H9 (cell line): ENCODE data around the gene DNAH8. TPM values are rescaled to one million over a fixed set of nuclear protein-coding genes. Genes with fewer than 3 reads are reported as not detected.

ENCODE experiments used
- DNase-seq: peaks from one replicate; pipeline ENCODE4 v3.0.0-alpha.2; 2017
- H2AFZ ChIP-seq: one replicate; pipeline ENCODE4 v1.6.1; 2013; ENCODE audit warnings: mild to moderate bottlenecking, low read length, control low read depth, moderate library complexity
- H2AK5ac ChIP-seq: 2 replicates; pipeline ENCODE4 v1.6.1; 2013; ENCODE audit warnings: low read length, control low read depth, mixed read lengths; ENCODE audit not compliant: insufficient read length
- H2BK120ac ChIP-seq: one replicate; pipeline ENCODE4 v1.6.1; 2013; ENCODE audit warnings: low read depth, mild to moderate bottlenecking, low read length, control low read depth, inconsistent platforms; ENCODE audit not compliant: poor library complexity, severe bottlenecking
- H2BK12ac ChIP-seq: 2 replicates; pipeline ENCODE4 v1.6.1; 2013; ENCODE audit warnings: low read length, control low read depth, mixed read lengths, low read depth; ENCODE audit not compliant: insufficient read length
- H2BK15ac ChIP-seq: 2 replicates; pipeline ENCODE4 v1.6.1; 2013; ENCODE audit warnings: low read depth, low read length, control low read depth
- H2BK20ac ChIP-seq: one replicate; pipeline ENCODE4 v1.6.1; 2013; ENCODE audit warnings: low read depth, mild to moderate bottlenecking, low read length, control low read depth, inconsistent platforms; ENCODE audit not compliant: poor library complexity, severe bottlenecking
- H2BK5ac ChIP-seq: 2 replicates; pipeline ENCODE4 v1.6.1; 2013; ENCODE audit warnings: low read length, control low read depth, mixed read lengths; ENCODE audit not compliant: insufficient read length
- H3K14ac ChIP-seq: 2 replicates; pipeline ENCODE4 v1.6.1; 2013; ENCODE audit warnings: low read length, control low read depth; ENCODE audit not compliant: insufficient read depth
- H3K18ac ChIP-seq: 2 replicates; pipeline ENCODE4 v1.6.1; 2013; ENCODE audit warnings: low read depth, mild to moderate bottlenecking, mixed read lengths, low read length, control low read depth; ENCODE audit not compliant: insufficient read length
- H3K23ac ChIP-seq: 2 replicates; pipeline ENCODE4 v1.6.1; 2013; ENCODE audit warnings: low read length, control low read depth, mixed read lengths, low read depth; ENCODE audit not compliant: insufficient read length
- H3K23me2 ChIP-seq: 2 replicates; pipeline ENCODE4 v1.6.1; 2013; ENCODE audit warnings: low read depth, mild to moderate bottlenecking, mixed read lengths, low read length, control low read depth; ENCODE audit not compliant: insufficient read length, poor library complexity, severe bottlenecking
- H3K27ac ChIP-seq: 2 replicates; pipeline ENCODE4 v1.5.1; 2013; ENCODE audit warnings: low read length, control low read depth, mixed read lengths, low read depth; ENCODE audit not compliant: insufficient read length
- H3K27me3 ChIP-seq: 2 replicates; pipeline ENCODE4 v1.6.1; 2013; ENCODE audit warnings: low read length, control low read depth, inconsistent platforms; ENCODE audit not compliant: insufficient read depth
- H3K4ac ChIP-seq: 2 replicates; pipeline ENCODE4 v1.6.1; 2013; ENCODE audit warnings: low read depth, mild to moderate bottlenecking, control low read depth, inconsistent platforms, low read length, moderate library complexity
- H3K4me1 ChIP-seq: 2 replicates; pipeline ENCODE4 v1.6.1; 2013; ENCODE audit warnings: low read length, control low read depth, inconsistent platforms; ENCODE audit not compliant: insufficient read depth
- H3K4me2 ChIP-seq: 2 replicates; pipeline ENCODE4 v1.6.1; 2013; ENCODE audit warnings: low read length, control low read depth, mixed read lengths; ENCODE audit not compliant: insufficient read length, insufficient read depth
- H3K56ac ChIP-seq: 2 replicates; pipeline ENCODE4 v1.6.1; 2013; ENCODE audit warnings: low read depth, mild to moderate bottlenecking, mixed read lengths, low read length, control low read depth; ENCODE audit not compliant: insufficient read length
- H3K79me1 ChIP-seq: 2 replicates; pipeline ENCODE4 v1.6.1; 2013; ENCODE audit warnings: low read depth, mild to moderate bottlenecking, moderate library complexity, low read length, control low read depth, inconsistent platforms; ENCODE audit not compliant: insufficient read depth, poor library complexity, severe bottlenecking
- H3K79me2 ChIP-seq: 2 replicates; pipeline ENCODE4 v1.6.1; 2013; ENCODE audit warnings: low read length, control low read depth, inconsistent platforms; ENCODE audit not compliant: insufficient read depth
- H3K9ac ChIP-seq: 2 replicates; pipeline ENCODE4 v1.6.1; 2013; ENCODE audit warnings: low read length, control low read depth, mixed read lengths; ENCODE audit not compliant: insufficient read length; ENCODE audit errors: extremely low read depth
- H3K9me3 ChIP-seq: one replicate; pipeline ENCODE4 v1.6.1; 2013; ENCODE audit warnings: low read depth, low read length, inconsistent platforms; ENCODE audit not compliant: control insufficient read depth
- H3T11ph ChIP-seq: one replicate; pipeline ENCODE4 v1.6.1; 2013; ENCODE audit warnings: mild to moderate bottlenecking, low read length, control low read depth, inconsistent platforms
- H4K20me1 ChIP-seq: one replicate; pipeline ENCODE4 v1.6.1; 2013; ENCODE audit not compliant: control insufficient read depth, insufficient read length, insufficient read depth
- H4K5ac ChIP-seq: 2 replicates; pipeline ENCODE4 v1.6.1; 2013; ENCODE audit warnings: low read depth, mild to moderate bottlenecking, mixed read lengths, low read length, control low read depth; ENCODE audit not compliant: insufficient read length
- H4K8ac ChIP-seq: replicated peaks from 2 replicates; pipeline ENCODE4 v1.6.1; 2013; ENCODE audit warnings: low read length, control low read depth, mixed read lengths, low read depth; ENCODE audit not compliant: insufficient read length
- H4K91ac ChIP-seq: 2 replicates; pipeline ENCODE4 v1.6.1; 2013; ENCODE audit warnings: low read depth, mild to moderate bottlenecking, moderate library complexity, mixed read lengths, low read length, control low read depth; ENCODE audit not compliant: insufficient read length
- H3K27ac Mint-ChIP-seq, 3 experiments: 2 replicates in 2 of 3; 3 replicates in 1 of 3; pipeline ENCODE4 v1.8.0; 2020 to 2021; ENCODE audit warnings: mixed read lengths in 3 of 3, mild to moderate bottlenecking in 1 of 3, moderate library complexity in 1 of 3
- H3K27me3 Mint-ChIP-seq: 2 replicates; pipeline ENCODE4 v1.8.0; 2021; ENCODE audit warnings: low read depth, mild to moderate bottlenecking, moderate library complexity, mixed read lengths
- H3K36me3 Mint-ChIP-seq, 3 experiments: 2 replicates in 2 of 3; 3 replicates in 1 of 3; pipeline ENCODE4 v1.8.0; 2020 to 2021; ENCODE audit warnings: low read depth in 3 of 3, mixed read lengths in 3 of 3; ENCODE audit not compliant: insufficient read depth in 1 of 3
- H3K4me1 Mint-ChIP-seq, 2 experiments: 2 replicates each; pipeline ENCODE4 v1.8.0; 2020; ENCODE audit warnings: mixed read lengths in 2 of 2
- H3K4me3 Mint-ChIP-seq, 2 experiments: 2 replicates in 1 of 2; 3 replicates in 1 of 2; pipeline ENCODE4 v1.8.0; 2020 to 2021; ENCODE audit warnings: mild to moderate bottlenecking in 2 of 2, mixed read lengths in 2 of 2, moderate library complexity in 1 of 2
- H3K9me3 Mint-ChIP-seq, 2 experiments: 2 replicates in 1 of 2; 3 replicates in 1 of 2; pipeline ENCODE4 v1.8.0; 2020; ENCODE audit warnings: mild to moderate bottlenecking in 2 of 2, mixed read lengths in 2 of 2, moderate library complexity in 1 of 2
- CTCF ChIP-seq: fragments of 200-600 bp; sonication (generic); conservative IDR thresholded peaks from 3 replicates; pipeline ENCODE4 v1.8.0; 2021; ENCODE audit warnings: antibody characterized with exemption, mild to moderate bottlenecking
- WGBS: extraction: QIAGEN DNeasy Blood & Tissue Kit; methylation state at CpG from one replicate; pipeline ENCODE4 v1.1.7; 2013; ENCODE audit warnings: missing lambda C conversion rate, low lambda C conversion rate, mixed read lengths; ENCODE audit not compliant: insufficient read length; ENCODE audit errors: extremely low coverage; 5-methylcytosine and 5-hydroxymethylcytosine counted together
- total RNA-seq: library from RNA; stranded (reverse); gene quantifications from 2 replicates; pipeline ENCODE4 v1.2.1, GENCODE V29; 2021

Gene DNAH8
- total RNA-seq, 1 experiment from 2014 or later, result not detected

GRCh38 chr6:38897507-38897906, 182.4 kb downstream of the DNAH8 start:
- WGBS, result no CpG with 5 or more reads among the region's 6 CpGs
- Histone ChIP-seq H3K4ac (no peak overlapping the region), H3K23ac (no peak overlapping the region), H4K20me1 (no peaks in the 10 kb centered on the region), H3T11ph (no peak overlapping the region), H4K5ac (no peak overlapping the region), H3K9ac (no peak overlapping the region), H3K4me1 (peaks cover 2% of the 10 kb centered on the region; the same call in 1 of the 2 replicates), H2BK20ac (no peak overlapping the region), H3K9me3 (no peaks in the 10 kb centered on the region), H4K8ac (no peak overlapping the region), H3K18ac (no peak overlapping the region), H3K4me2 (no peak overlapping the region), H3K56ac (no peak overlapping the region), H2BK12ac (no peak overlapping the region), H4K91ac (no peak overlapping the region), H3K27me3 (no peaks in the 10 kb centered on the region), H2BK120ac (no peak overlapping the region), H3K27ac (no peak overlapping the region), H3K14ac (no peak overlapping the region), H3K79me2 (no peaks in the 10 kb centered on the region), H2AFZ (no peak overlapping the region), H3K79me1 (no peaks in the 10 kb centered on the region), H2BK15ac (no peak overlapping the region), H2AK5ac (no peak overlapping the region), H3K23me2 (no peaks in the 10 kb centered on the region), H2BK5ac (no peak overlapping the region)
- H3K4me1 Mint-ChIP-seq, result peaks cover 8 to 9% of the 10 kb centered on the region in 2 experiments
- H3K27me3 Mint-ChIP-seq, result peaks cover 14% of the 10 kb centered on the region
- H3K9me3 Mint-ChIP-seq, result no peaks in the 10 kb centered on the region
- DNase-seq, result no peak
- TF ChIP-seq CTCF, result peak; percentile 38; the same call in 2 of the 3 replicates
- H3K27ac Mint-ChIP-seq, result no peak overlapping the region
- no peak overlapping the region for H3K4me3 Mint-ChIP-seq
- no peaks in the 10 kb centered on the region for H3K36me3 Mint-ChIP-seq
